C1 segment of cervical spinal cord (tissue), 14 donors: ENCODE data around the gene GPR89A.
"Not testable (repeated sequence)": the region's sequence is repeated elsewhere in the genome, so short reads cannot be mapped to it uniquely, and the experiment has no call there.

Experiments used
- DNase-seq, 14 donors: peaks; one replicate each; lab custom pipeline; 2025; lab: John Stamatoyannopoulos, UW

GPR89A gene

DNA sequence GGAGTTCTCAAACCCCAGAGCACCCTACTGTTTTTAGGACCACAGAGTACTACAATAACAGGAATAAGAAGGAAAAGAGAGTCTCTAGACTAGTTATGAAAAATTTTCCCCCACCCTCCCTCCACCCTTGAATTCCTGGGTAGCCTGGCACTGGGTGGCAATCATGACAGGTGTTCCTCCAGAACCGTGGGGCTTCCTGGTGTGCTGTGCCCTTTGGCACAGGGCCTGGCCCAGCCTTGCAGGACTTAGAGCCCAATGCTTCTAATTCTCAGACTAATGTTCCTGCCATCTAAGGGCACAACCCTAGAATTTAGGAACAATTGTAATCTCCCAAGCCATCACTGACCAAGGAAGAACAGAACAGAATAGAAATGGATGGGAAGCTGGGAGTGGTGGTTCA lies 110.0 kb downstream of the GPR89A start:
- DNase-seq: no peak

DNA sequence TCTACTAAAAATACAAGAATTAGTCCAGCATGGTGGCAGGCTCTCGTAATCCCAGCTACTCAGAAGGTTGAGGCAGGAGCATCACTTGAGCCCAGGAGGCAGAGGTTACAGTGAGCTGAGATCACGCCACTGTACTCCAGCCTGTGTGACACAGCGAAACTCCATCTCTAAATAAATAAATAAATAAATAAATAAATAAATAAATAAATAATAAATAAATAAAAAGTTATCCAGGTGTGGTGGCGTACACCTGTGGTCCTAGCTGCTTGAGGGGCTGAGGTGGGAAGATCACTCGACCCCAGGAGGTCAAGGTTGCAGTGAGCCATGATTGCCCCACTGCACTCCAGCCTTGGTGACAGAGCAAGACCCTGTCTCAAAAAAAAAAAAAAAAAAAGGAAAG lies 110.7 kb downstream of the GPR89A start:
- DNase-seq: not testable (repeated sequence)

DNA sequence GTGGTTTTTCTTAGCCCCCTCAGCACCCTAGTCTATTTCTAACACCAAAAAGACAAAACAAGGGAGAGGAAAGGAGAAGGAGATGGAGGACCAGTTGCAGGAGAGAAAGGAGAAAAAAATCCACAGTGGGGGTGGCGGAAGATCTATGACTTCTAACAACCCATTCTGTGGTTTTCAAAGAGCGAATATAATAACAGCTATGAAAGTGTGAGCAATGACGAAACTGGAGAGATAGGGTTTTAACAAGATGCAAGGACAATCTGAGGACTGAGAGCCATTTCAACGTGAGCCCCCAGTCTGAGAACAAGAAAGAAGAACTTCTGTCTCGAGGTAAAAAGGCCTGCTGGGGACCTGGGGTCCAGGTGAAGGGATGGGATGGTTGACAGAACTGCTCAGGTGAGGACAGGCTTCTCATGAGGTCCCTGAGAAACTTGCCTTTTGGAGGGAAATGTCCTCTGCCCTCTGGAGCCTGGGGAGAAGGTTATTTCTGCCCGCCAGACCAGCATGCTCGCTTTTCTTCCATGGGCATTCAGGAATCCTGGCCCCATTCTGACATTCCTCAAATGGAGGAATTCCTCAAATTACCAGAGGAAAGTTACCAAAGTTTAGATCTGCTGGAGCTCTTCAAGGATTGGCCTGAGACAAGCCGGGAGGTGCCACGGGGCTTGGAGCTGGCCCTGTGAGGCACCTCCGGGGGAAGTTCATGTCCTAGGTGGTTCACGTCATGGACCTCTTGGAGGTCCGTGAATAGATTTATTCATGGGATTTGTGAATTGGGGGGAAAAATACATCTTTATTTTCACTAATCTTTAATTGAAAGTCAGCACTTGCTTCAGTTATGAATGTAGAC lies 111.7 kb downstream of the GPR89A start, which contains the start of gene CD160:
Gene CD160, plus strand, starts transcription at position 270 of the 850 bp plus-strand sequence. CDS start 8,829 bp downstream, outside the sequence.
- no peak for DNase-seq
